Measurements from ENCODE around the gene HES5.

DNA sequence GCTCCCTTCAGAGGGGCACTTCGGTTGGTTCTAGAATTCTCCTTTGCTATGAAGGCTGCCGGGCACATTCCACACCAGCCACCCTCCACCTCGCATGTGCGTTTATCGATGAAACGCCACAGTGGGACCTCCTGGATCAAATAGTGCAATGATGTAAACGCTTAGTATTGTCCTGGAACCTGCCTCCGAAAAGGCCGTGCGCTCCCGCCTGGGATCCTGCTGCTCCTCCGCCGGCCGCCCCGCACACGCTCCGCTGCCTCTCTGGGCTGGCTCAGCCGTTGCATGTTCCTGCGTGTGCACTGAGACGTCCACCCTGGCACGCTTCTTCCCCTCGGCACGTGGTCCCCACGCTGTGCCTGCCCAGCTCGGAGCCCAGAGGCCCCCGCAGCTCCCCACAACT is 22.1 kb upstream of the HES5 start:
- no peak for TF ChIP-seq CTCF (conservative IDR thresholded peaks at IDR 0.05 in 1 of 2, IDR thresholded peaks at IDR 0.05 in 1 of 2; ENCODE audit: low read depth in 1 of 2, low read length in 2 of 2)
- TF ChIP-seq EZH2 (IDR thresholded peaks at IDR 0.05; ENCODE audit: low read length, missing control alignments): no peak

All from fibroblast of lung (primary cell).